A549 (cell line): ENCODE data around the gene CCDC85C. TPM values are rescaled to one million over a fixed set of nuclear protein-coding genes. Genes with fewer than 3 reads are reported as not detected.

Source experiments
- ATAC-seq, 2 experiments: fragments of 200-7000 bp in 1 of 2; fragments of >200 bp in 1 of 2; cut with Nextera tagmentation in 1 of 2; cut with Tn5 transposase in 1 of 2; 3 replicates each; pipeline versions ENCODE4 v1.8.0 to v1.9.1; 2018 to 2020; ENCODE audit warnings: mild to moderate bottlenecking in 1 of 2, moderate library complexity in 1 of 2
- CTCF ChIA-PET: fragments of 300-600 bp; sonication (Branson Sonifier 250); formaldehyde crosslinking; extraction: SDS; loops from one replicate; lab custom pipeline; 2021; ENCODE audit warnings: antibody characterized with exemption, inconsistent platforms; lab: Yijun Ruan, JAX
- POLR2A ChIA-PET: fragments of 350-600 bp; formaldehyde crosslinking; extraction: SDS; loops from one replicate; lab custom pipeline; 2021; ENCODE audit warnings: antibody characterized with exemption, inconsistent platforms; lab: Yijun Ruan, JAX
- DNase-seq, 2 experiments: peaks; one replicate each; pipeline versions ENCODE4 v3.0.0 to v3.0.0-alpha.2; 2011 to 2016; ENCODE audit warnings: low read depth in 1 of 2, low spot score in 1 of 2
- FAIRE-seq: peaks from 2 replicates; lab custom pipeline; 2011; peaks lifted over from hg19 to GRCh38; lab: Jason Lieb, UNC
- H3K27ac ChIP-seq, 2 experiments: fragments of >200 bp; sonication (Bioruptor Twin); formaldehyde crosslinking; 3 replicates each; pipeline ENCODE4 v1.5.1; 2016 to 2017
- H3K4me1 ChIP-seq: fragments of >200 bp; sonication (Bioruptor Twin); formaldehyde crosslinking; 3 replicates; pipeline ENCODE4 v1.6.1; 2016
- H3K4me2 ChIP-seq: fragments of >200 bp; sonication (Bioruptor Twin); formaldehyde crosslinking; 3 replicates; pipeline ENCODE4 v1.6.1; 2016
- H3K4me3 ChIP-seq: fragments of >200 bp; sonication (Bioruptor Twin); formaldehyde crosslinking; 3 replicates; pipeline ENCODE4 v1.5.1; 2016
- H3K9me3 ChIP-seq: fragments of >200 bp; sonication (Bioruptor Twin); formaldehyde crosslinking; 3 replicates; pipeline ENCODE4 v1.6.1; 2016
- CHD4 ChIP-seq: fragments of 200-600 bp; sonication (generic); IDR thresholded peaks from 2 replicates; pipeline ENCODE4 v1.6.1; 2016; ENCODE audit warnings: antibody characterized with exemption, mild to moderate bottlenecking, borderline replicate concordance
- EP300 ChIP-seq, 2 experiments: fragments of >200 bp; sonication (Bioruptor Twin); formaldehyde crosslinking; IDR thresholded peaks; 2 replicates in 1 of 2; 3 replicates in 1 of 2; pipeline ENCODE4 v1.6.1; 2016 to 2017
- FOSB ChIP-seq: fragments of 250-450 bp; sonication (Bioruptor Pico); IDR thresholded peaks from 2 replicates; pipeline ENCODE4 v1.5.0; 2020; ENCODE audit warnings: mild to moderate bottlenecking, moderate library complexity
- FOSL2 ChIP-seq, 2 experiments: fragments of 450-650 bp in 1 of 2; fragments of >200 bp in 1 of 2; sonication (Bioruptor Twin) in 1 of 2; formaldehyde crosslinking; IDR thresholded peaks; 2 replicates each; pipeline versions ENCODE4 v1.5.0 to v1.6.1; 2016 to 2020; ENCODE audit warnings: mild to moderate bottlenecking in 1 of 2, moderate library complexity in 1 of 2
- FOXS1 ChIP-seq: fragments of 250-450 bp; sonication (Bioruptor Pico); IDR thresholded peaks from 2 replicates; pipeline ENCODE4 v1.5.0; 2020; ENCODE audit warnings: mild to moderate bottlenecking, moderate library complexity
- KDM1A ChIP-seq: fragments of 200-600 bp; sonication (generic); IDR thresholded peaks from 2 replicates; pipeline ENCODE4 v1.6.1; 2016; ENCODE audit warnings: low read depth, mild to moderate bottlenecking
- MAFK ChIP-seq: fragments of 450-650 bp; IDR thresholded peaks from 2 replicates; pipeline ENCODE4 v1.6.1; 2014; ENCODE audit not compliant: partially characterized antibody
- MAZ ChIP-seq: fragments of 150-350 bp; IDR thresholded peaks from 2 replicates; pipeline ENCODE4 v1.6.1; 2014; ENCODE audit warnings: antibody characterized with exemption, low read depth, low read length, borderline replicate concordance
- MYC ChIP-seq: IDR thresholded peaks from 2 replicates; pipeline ENCODE4 v1.6.1; 2012; ENCODE audit warnings: mild to moderate bottlenecking, inconsistent platforms, low read length, improper control_type of control experiment, borderline replicate concordance
- POLR2AphosphoS2 ChIP-seq: conservative IDR thresholded peaks from 2 replicates; pipeline ENCODE4 v1.6.1; 2012; ENCODE audit warnings: low read length, improper control_type of control experiment, inconsistent platforms
- SMC3 ChIP-seq: fragments of >200 bp; sonication (Bioruptor Twin); formaldehyde crosslinking; IDR thresholded peaks from 3 replicates; pipeline ENCODE4 v1.6.1; 2018; ENCODE audit warnings: inconsistent platforms
- ZFP36 ChIP-seq: fragments of 450-650 bp; IDR thresholded peaks from 2 replicates; pipeline ENCODE4 v1.6.1; 2014; ENCODE audit warnings: borderline replicate concordance; ENCODE audit not compliant: partially characterized antibody
- ZNF302 ChIP-seq: fragments of 250-450 bp; sonication (Bioruptor Pico); IDR thresholded peaks from 2 replicates; pipeline ENCODE4 v1.9.0; 2021; ENCODE audit warnings: inconsistent platforms, mild to moderate bottlenecking, moderate library complexity
- WGBS: methylation state at CpG from one replicate; pipeline ENCODE4 v1.1.6; 2017; ENCODE audit errors: missing lambda C conversion rate; 5-methylcytosine and 5-hydroxymethylcytosine counted together
- polyA plus RNA-seq, 4 experiments: library from polyadenylated mRNA; depleted of rRNA in 3 of 4; stranded (reverse); fragments of >200 nt; fragmentation: RNase III in 1 of 4; extraction: RNeasy Plus Mini Kit Qiagen cat#74134 plus additional on column Dnase treatment in 1 of 4; gene quantifications; 2 replicates in 3 of 4; 3 replicates in 1 of 4; pipeline ENCODE4 v1.2.3, GENCODE V29; 2011 to 2017
- TF ChIP-seq, protein P1 (sequence below): fragments of >200 bp; sonication (Bioruptor Twin); formaldehyde crosslinking; IDR thresholded peaks from 2 replicates; pipeline ENCODE4 v1.6.1; 2016
- TF ChIP-seq, protein P2 (sequence below): IDR thresholded peaks from 2 replicates; pipeline ENCODE4 v1.6.1; 2012; ENCODE audit warnings: low read depth, borderline replicate concordance
- TF ChIP-seq, protein P3 (sequence below): fragments of 250-450 bp; sonication (Bioruptor Pico); IDR thresholded peaks from 2 replicates; pipeline ENCODE4 v1.5.0; 2021; ENCODE audit warnings: mild to moderate bottlenecking, moderate library complexity, borderline replicate concordance
- TF ChIP-seq, protein P4 (sequence below): fragments of 450-650 bp; IDR thresholded peaks from 2 replicates; pipeline ENCODE4 v1.6.1; 2014; ENCODE audit warnings: antibody characterized with exemption

CCDC85C gene
- polyA plus RNA-seq, 2 of the 4 experiments (the other 2 are of a cell fraction) = 11.4 to 31.4 TPM

DNA sequence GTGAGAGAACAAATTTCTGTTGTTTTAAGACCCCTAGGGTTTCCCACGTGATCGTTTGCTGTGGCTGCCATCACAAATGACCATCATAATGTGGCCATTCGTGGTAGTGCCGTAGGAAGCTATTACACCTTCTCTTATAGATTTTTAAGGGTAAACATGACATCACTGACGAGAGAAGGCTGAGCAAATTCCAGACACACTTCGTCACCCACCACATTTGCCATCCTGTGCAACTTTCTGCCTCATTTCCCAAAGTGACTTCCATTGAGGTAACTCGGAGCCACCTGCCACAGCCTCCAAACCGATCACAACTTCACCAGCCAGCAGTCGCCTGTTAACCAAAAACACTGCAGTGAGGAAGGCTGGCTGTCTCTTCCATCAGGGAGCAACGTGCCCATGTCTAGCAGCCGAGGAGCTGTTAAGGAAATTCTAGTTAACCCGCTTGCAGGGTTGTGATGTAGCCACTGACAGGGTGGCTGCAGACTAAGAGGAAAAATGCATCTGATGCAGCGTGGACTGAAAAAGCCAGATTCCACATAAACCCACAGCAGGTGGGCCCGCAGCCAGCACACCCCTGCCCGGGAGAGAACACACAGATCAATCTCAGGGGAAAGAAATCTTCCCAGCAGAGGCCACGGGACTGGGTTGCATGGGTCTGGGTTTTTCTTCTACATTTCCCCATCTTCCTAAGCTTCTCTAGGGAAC lies 44.6 kb downstream of the CCDC85C start:
- Histone ChIP-seq H3K4me3 (no peak overlapping the region), H3K4me2 (no peak overlapping the region), H3K27ac (no peak overlapping the region; a peak in 1 of 6 replicates), H3K4me1 (peaks cover 49% of the 10 kb centered on the region), H3K9me3 (no peaks in the 10 kb centered on the region)
- ATAC-seq (no peak), DNase-seq (no peak), FAIRE-seq (no peak)
- CTCF ChIA-PET = interaction anchor here (0.6 to 1.3 kb wide), 5 partner anchors 23 to 73 kb away, joined by 3 to 4 read pairs (median 3); partner anchors contain the start of gene CCDC85C
- POLR2A ChIA-PET = no interaction called here
- TF ChIP-seq MYC (no peak), FOSL2 (IDR thresholded peaks at IDR 0.05) (no peak), FOSL2 (CRISPR knock-in tag; IDR thresholded peaks at IDR 0.05) (no peak), MAFK (no peak), POLR2AphosphoS2 (no peak), CHD4 (no peak)
- TF ChIP-seq, protein P1, sequence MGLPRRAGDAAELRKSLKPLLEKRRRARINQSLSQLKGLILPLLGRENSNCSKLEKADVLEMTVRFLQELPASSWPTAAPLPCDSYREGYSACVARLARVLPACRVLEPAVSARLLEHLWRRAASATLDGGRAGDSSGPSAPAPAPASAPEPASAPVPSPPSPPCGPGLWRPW = no peak
- TF ChIP-seq, protein P2, sequence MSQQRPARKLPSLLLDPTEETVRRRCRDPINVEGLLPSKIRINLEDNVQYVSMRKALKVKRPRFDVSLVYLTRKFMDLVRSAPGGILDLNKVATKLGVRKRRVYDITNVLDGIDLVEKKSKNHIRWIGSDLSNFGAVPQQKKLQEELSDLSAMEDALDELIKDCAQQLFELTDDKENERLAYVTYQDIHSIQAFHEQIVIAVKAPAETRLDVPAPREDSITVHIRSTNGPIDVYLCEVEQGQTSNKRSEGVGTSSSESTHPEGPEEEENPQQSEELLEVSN = no peak
- WGBS = 88% methylated on average over 16 of the region's 16 CpGs

DNA sequence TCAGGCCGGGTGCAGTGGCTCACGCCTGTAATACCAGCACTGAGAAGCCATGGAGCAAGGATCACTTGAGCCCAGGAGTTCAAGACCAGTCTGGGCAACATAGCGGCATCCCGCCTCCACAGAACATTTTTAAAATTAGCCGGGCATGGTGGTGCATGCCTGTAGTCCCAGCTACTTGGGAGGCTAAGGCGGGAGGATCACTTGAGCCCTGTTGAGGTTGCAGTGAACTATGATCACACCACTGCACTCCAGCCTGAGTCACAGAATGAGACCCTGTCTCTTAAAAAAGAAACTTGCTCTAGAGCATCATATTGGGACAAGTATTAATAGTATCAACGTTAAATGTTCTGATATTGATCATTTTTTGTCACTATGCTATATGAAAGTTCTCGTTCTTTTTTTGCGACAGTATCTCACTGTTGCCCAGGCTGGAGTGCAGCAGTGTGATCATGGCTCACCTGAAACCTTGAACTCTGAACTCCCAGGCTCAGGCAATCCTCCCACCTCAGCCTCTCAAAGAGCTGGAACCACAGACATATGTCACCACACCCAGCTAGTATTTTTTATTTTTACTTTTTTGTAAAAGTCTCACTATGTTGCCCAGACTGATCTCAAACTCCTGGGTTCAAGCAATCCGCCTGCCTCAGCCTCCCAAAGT lies 47.7 kb downstream of the CCDC85C start:
- ChIA-PET CTCF (interaction anchor here (1.4 to 1.6 kb wide), 3 partner anchors 9 to 30 kb away, joined by 3 read pairs; no protein-coding TSS in a partner anchor), POLR2A (no interaction called here)
- no peak for FAIRE-seq
- no peak overlapping the region for H3K4me3 ChIP-seq
- ATAC-seq = no peak
- H3K9me3 ChIP-seq = no peaks in the 10 kb centered on the region
- no peak for DNase-seq
- no peak overlapping the region for H3K27ac ChIP-seq
- no peak overlapping the region for H3K4me2 ChIP-seq
- peaks cover 35% of the 10 kb centered on the region for H3K4me1 ChIP-seq
- 89% methylated on average over 10 of the region's 10 CpGs for WGBS
- TF ChIP-seq, protein P3, sequence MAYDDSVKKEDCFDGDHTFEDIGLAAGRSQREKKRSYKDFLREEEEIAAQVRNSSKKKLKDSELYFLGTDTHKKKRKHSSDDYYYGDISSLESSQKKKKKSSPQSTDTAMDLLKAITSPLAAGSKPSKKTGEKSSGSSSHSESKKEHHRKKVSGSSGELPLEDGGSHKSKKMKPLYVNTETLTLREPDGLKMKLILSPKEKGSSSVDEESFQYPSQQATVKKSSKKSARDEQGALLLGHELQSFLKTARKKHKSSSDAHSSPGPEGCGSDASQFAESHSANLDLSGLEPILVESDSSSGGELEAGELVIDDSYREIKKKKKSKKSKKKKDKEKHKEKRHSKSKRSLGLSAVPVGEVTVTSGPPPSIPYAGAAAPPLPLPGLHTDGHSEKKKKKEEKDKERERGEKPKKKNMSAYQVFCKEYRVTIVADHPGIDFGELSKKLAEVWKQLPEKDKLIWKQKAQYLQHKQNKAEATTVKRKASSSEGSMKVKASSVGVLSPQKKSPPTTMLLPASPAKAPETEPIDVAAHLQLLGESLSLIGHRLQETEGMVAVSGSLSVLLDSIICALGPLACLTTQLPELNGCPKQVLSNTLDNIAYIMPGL (CRISPR knock-in tag) = no peak
- no peak for TF ChIP-seq FOSB

DNA sequence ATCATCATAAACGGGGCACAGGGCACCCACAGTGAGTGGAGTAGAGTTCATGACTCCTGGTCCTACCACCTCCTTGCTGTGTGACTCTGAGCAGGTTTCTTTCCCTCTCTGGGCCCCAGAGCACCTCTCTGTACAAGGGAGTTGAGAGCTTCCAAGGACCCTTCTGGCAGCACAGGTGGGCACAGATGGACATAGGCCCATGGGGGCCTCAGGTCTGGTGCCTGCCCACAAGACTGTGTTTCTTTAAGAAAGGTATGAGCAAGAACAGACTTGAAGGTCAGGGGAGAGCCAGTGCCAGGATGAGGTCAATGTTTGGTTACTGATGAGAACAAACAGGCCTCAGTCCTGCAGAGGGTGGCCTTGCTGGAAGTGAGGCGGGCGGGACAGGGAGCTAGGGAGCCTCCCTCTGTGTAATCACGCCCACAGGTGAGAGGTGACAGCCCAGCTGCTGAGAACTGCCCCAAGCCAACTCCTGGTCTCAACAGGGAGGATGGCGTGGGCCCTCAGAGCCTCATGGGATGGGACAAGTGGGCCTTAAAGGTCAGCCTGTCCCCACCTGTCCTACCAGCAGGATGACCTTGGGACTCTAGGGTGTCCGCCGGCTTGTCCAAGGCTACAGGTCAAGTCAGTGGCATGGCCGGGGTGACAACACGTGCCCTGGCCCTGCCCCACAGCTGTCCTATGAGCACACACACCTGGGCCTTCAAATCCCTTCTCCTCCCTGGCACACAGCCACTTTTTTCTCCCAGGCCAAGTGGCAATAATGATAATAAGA lies 49.1 kb downstream of the CCDC85C start:
- TF ChIP-seq SMC3 (no peak), FOXS1 (CRISPR knock-in tag) (no peak), KDM1A (0 out of 2 replicates have a peak, but pooled peaks have one; percentile 48), EP300 (IDR thresholded peaks at IDR 0.05) (no peak), ZNF302 (no peak), MAZ (no peak), ZFP36 (peak; percentile 57)
- TF ChIP-seq, protein P2 = no peak
- TF ChIP-seq, protein P4, sequence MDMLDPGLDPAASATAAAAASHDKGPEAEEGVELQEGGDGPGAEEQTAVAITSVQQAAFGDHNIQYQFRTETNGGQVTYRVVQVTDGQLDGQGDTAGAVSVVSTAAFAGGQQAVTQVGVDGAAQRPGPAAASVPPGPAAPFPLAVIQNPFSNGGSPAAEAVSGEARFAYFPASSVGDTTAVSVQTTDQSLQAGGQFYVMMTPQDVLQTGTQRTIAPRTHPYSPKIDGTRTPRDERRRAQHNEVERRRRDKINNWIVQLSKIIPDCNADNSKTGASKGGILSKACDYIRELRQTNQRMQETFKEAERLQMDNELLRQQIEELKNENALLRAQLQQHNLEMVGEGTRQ = no peak
- Histone ChIP-seq H3K27ac (peak overlapping the region; percentile 44 to 60; a peak in 5 of 6 replicates), H3K4me2 (peak overlapping the region; percentile 59), H3K9me3 (no peaks in the 10 kb centered on the region), H3K4me3 (no peak overlapping the region), H3K4me1 (peaks cover 33% of the 10 kb centered on the region)
- CTCF ChIA-PET = interaction anchor here (0.5 to 3.6 kb wide), 12 partner anchors 8 to 332 kb away, joined by 3 to 17 read pairs (median 4); partner anchors contain the start of gene CCDC85C
- POLR2A ChIA-PET = interaction anchor here (0.9 kb wide), 1 partner anchor 48 kb away, joined by 3 read pairs; no protein-coding TSS in a partner anchor
- FAIRE-seq (no peak), DNase-seq (peak in 1 of 2 experiments; percentile 57), ATAC-seq (peak; percentile 53 to 71; a peak in 4 of 6 replicates)
- WGBS = 58% methylated on average over 9 of the region's 9 CpGs
